Mucosa of gallbladder (tissue), 1 donor: Measurements from ENCODE around the gene GRIN1. TPM values are rescaled to one million over a fixed set of nuclear protein-coding genes. Genes with fewer than 3 reads are reported as not detected.
"Not testable (repeated sequence)": the region's sequence is repeated elsewhere in the genome, so short reads cannot be mapped to it uniquely, and the experiment has no call there.

Experiments
- DNase-seq: peaks from one replicate; pipeline ENCODE4 v3.0.0-alpha.2; 2020; ENCODE audit warnings: low spot score
- total RNA-seq: library from RNA; stranded (reverse); gene quantifications from one replicate; pipeline ENCODE4 v1.2.1, GENCODE V29; 2021
- donor health status: DM: no; HTN: no; CAD: no.

The GRIN1 gene
- total RNA-seq, 1 donor from 2014 or later, result 0.83 TPM

GRCh38 chr9:137128862-137129455, 10.0 kb upstream of the GRIN1 start:
- DNase-seq, result no peak

DNA sequence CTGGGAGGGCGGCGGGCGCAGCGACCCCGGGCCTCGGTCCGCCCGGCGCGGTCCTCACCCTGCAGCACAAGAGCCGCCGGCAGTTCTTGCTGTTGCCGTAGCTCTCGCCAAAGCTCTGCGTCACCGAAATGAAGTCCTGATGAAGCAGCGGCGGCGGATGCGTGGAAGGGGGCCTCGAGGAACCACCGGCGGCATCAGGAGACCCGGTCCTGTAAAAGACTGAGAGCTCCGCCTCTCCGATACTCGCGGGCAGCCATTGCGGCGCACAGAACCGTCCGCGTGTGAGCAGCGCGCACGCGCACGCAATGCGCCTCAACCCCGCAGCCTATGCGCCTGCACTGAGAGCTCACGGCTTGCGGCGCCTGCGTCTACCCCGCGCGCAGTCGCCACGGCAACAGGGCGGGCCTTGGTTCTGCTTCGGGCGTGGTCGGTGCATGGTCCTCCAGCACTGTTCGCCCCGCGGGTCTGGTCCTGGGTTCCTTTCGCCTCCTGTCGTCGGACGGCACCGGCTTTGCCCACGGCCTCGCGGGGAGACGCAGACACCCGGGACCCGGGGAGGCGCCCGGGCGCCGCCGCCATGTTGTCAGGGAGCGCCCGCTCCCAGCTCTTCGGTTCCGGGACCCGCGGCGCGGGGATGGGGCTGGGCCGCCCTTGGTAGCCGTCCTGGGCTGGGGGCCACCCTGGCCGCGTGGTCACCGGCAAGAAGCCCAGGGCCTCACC, 9.3 kb upstream of the GRIN1 start:
- DNase-seq, result peak; percentile 91

- DNase-seq, result no peak
These were observed 8.7 kb upstream of the GRIN1 start for GRCh38 chr9:137130176-137130755.

- no peak for DNase-seq
These were observed 4.8 kb upstream of the GRIN1 start for GRCh38 chr9:137134191-137134590.

- not testable (repeated sequence) for DNase-seq
These were observed 3.8 kb upstream of the GRIN1 start for GRCh38 chr9:137135154-137135553.

- DNase-seq, result no peak
These were observed 2.6 kb upstream of the GRIN1 start for GRCh38 chr9:137136261-137136880.

DNA sequence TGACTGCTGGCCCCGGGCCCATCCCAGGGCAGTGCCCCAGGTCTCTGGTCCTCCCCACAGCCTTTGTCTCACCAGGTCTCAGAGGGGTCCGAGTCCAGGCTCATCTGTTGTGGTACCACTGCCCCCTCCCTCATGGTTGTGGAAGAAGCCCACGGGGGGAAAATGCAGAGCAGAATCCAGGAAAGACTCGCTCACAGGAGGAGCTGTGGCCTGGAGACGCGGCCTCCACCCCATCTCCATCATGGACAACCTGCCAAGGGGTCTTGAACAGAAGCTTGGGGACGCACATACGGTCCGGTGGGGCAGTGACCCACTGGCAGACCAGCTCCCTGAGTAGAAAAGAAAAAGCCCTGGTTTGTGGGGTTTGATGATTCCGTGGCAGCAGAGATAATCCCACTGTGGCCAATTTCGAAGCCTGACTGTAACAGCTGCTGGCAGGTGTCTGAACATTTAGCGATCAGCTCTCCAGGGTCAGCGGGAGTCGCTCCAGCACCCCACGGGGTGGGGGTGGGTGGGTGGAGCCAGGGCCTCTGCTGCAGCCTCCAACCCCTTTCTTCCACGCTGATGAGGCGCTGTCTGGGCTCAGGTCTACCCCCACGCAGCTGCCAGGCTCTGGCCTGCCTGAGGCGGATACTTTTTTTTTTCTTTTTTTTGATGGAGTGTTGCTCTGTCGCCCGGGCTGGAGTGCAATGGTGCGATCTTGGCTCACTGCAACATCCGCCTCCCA, 1.9 kb upstream of the GRIN1 start:
- no peak for DNase-seq

DNA sequence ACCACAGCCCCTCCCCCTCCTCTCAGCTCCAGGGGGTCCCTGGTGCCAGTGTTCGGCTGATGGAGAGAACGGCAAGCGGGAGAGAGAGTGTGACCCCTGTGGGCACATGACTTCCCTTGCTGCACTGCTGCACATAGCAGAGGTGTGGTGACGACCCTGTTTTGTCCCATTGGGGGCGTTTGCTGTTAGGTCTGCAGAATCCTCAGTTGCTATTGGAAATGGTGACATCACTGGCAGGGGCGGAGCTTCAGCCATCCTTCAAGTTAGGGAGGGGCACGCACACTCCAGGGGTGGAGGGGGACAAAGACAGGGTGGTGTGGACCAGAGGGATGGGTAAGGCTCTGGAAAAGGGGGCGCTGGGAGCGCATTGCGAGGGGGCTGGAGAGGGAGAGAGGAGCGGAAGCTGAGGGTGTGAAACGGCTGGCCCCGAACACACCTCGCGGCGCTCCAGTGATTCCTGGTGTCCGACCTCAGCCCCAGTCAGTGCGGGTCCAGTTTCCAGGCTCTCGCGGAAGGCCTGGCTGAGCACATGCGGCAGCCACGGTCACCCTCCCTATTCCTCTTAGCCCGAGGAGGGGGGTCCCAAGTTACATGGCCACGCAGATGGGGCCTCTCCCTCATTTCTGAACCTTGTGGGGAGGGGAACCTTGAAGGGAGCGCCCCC, 764 bp upstream of the GRIN1 start:
- DNase-seq, result no peak

- no peak for DNase-seq
These were observed 655 bp downstream of the GRIN1 start for GRCh38 chr9:137139468-137140150.

DNA sequence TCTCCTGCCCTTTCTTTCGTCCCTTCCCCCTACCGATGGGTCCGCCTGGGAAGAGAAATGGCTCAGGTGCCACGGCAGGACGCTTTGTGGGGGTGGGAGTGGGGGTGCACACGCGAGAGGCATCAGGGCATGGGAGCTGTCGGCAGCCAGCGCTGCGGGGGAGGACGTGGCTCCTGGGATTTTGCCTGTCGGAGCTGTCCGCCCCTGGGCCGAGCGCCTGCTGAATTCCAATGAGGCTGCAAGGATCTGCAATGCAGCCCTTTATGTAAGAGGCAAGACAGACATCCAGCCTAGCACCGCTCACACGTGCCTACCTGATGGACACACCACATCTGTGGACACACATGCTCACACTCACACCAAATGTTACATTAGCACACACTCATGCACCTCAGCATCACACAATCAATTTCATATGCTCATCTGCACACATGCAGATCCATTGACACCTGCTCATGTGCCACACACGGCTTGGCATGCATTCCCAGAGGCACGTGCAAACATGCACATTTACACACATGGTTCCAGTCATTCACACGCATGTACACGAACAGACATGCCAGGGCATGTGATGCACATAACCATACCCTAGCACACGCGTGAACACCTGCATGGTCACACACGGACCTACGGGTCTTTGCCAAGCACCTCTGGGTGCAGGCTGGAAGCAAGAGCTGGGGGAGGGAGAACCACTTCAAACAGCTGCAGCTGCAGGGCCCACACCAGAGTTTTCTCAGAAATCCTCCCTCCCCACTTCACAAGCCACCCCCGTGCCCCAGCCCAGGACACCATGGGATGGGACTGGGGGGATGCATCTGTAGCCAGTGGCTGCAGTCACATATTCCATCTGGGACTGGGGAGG, 1.4 kb downstream of the GRIN1 start:
- DNase-seq, result no peak

GRCh38 chr9:137141050-137141810, 2.3 kb downstream of the GRIN1 start:
- DNase-seq, result no peak

- no peak for DNase-seq
These were observed 3.3 kb downstream of the GRIN1 start for GRCh38 chr9:137141976-137142936.

DNA sequence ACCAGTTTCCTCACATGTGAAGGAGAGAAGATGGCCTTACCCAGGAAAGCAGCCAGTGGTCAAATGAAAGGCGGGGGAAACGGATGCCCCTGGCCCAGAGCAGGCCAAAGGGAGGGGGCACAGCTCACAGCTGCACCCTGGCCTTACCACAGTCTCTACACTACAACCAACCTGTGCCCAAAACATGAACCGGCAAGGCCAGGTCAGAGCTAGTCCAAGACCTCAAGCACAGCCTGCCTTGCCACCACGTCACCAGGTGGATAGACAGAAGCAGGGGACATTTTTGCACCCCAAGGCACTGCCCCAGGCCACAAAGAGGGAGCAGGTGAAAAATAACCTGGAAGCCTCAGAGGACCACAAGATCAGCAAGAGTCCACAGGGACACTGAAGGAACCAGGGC, 4.5 kb downstream of the GRIN1 start:
- no peak for DNase-seq

DNA sequence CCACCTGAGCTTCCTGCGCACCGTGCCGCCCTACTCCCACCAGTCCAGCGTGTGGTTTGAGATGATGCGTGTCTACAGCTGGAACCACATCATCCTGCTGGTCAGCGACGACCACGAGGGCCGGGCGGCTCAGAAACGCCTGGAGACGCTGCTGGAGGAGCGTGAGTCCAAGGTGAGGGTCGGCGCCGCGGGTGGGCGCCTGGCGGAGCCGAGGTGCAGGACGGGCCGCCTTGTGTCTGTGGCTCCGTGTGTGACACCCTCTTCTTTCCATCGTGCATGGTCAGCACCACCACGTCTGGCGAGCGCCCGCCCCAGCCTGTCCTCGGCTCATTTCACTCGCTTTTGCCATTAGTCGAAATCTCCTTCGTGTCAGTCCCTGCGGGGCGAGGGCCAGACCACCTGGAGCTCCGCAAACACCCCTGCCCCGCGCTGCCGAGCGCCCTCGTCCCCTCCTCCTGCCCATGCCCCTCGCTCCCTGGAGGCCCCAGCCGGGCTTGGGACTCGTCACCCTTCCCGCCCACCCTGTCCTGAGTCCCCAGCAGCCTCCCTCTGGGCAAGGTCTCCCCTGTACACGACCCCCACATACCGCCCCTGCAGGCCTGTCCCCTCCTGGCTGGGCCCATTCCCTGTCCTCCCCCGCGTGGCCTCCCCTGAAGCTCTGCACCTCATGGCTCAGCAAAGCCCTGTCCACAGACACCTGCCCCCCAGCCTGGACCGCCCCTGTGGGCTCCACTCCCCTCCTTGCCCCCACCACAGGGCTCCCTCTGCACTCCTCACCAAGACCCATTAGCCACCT, 7.0 kb downstream of the GRIN1 start:
- no peak for DNase-seq

GRCh38 chr9:137146527-137146918, 7.6 kb downstream of the GRIN1 start:
- no peak for DNase-seq

GRCh38 chr9:137147091-137147792, 8.3 kb downstream of the GRIN1 start:
- DNase-seq, result no peak

GRCh38 chr9:137147793-137148160, 8.8 kb downstream of the GRIN1 start:
- no peak for DNase-seq
